Right renal pelvis (tissue), 4 donors: ENCODE results near the gene FAM227B. TPM values are rescaled to one million over a fixed set of nuclear protein-coding genes. Genes with fewer than 3 reads are reported as not detected.
"Not testable (repeated sequence)": the region's sequence is repeated elsewhere in the genome, so short reads cannot be mapped to it uniquely, and the experiment has no call there.

Experiments
- DNase-seq, 4 donors: peaks; one replicate each; pipeline ENCODE4 v3.0.0-alpha.2; 2013; ENCODE audit warnings: low read depth in 4 of 4, low spot score in 3 of 4, missing footprints in 1 of 4
- polyA plus RNA-seq, 4 donors: library from polyadenylated mRNA; unstranded; fragments of 120-200 nt; gene quantifications; one replicate each; pipeline ENCODE4 v1.2.1, GENCODE V29; 2013; ENCODE audit not compliant: insufficient read length in 4 of 4

FAM227B gene
- 10 to 100 TPM; 14.0 to 22.3 (median 18.9) TPM for polyA plus RNA-seq

GRCh38 chr15:49620658-49621368 is at the start of gene FAM227B, which contains the start of gene DTWD1:
FAM227B (minus strand) TSS chr15:49620818; CDS start chr15:49615171, 5,647 bp downstream.
DTWD1 (plus strand) TSS chr15:49621048; CDS start chr15:49625168, 4,120 bp downstream.
- DNase-seq, result peak; percentile 91 to 96 (median 94)

- no peak for DNase-seq
Observed at GRCh38 chr15:49669288-49669687, 48.7 kb upstream of the FAM227B start.

GRCh38 chr15:49666486-49666885 is 45.9 kb upstream of the FAM227B start:
- not testable (repeated sequence) for DNase-seq

- DNase-seq, result no peak
Observed at GRCh38 chr15:49664716-49665115, 44.1 kb upstream of the FAM227B start.

- DNase-seq, result no peak
Observed at GRCh38 chr15:49656734-49657133, 36.1 kb upstream of the FAM227B start.

- DNase-seq, result no peak
Observed at GRCh38 chr15:49652922-49653321, 32.3 kb upstream of the FAM227B start.

GRCh38 chr15:49650676-49651075 is 30.1 kb upstream of the FAM227B start:
- no peak for DNase-seq

GRCh38 chr15:49649987-49650386 is 29.4 kb upstream of the FAM227B start:
- no peak for DNase-seq

GRCh38 chr15:49646891-49647290 is 26.3 kb upstream of the FAM227B start:
- DNase-seq, result no peak

GRCh38 chr15:49645941-49646340 is 25.3 kb upstream of the FAM227B start:
- peak; percentile 36 to 57 (median 43) for DNase-seq

GRCh38 chr15:49645277-49645676 is 24.7 kb upstream of the FAM227B start:
- no peak for DNase-seq

GRCh38 chr15:49644364-49644794 is 23.8 kb upstream of the FAM227B start:
- no peak for DNase-seq

GRCh38 chr15:49637857-49638256 is 17.2 kb upstream of the FAM227B start:
- DNase-seq, result no peak

- DNase-seq, result no peak
Observed at GRCh38 chr15:49628379-49628778, 7.8 kb upstream of the FAM227B start.

GRCh38 chr15:49627407-49627877 is 6.8 kb upstream of the FAM227B start:
- DNase-seq, result no peak

GRCh38 chr15:49625460-49626036 is 4.9 kb upstream of the FAM227B start:
- no peak for DNase-seq

- no peak for DNase-seq
Observed at GRCh38 chr15:49624056-49624455, 3.4 kb upstream of the FAM227B start.

GRCh38 chr15:49622561-49622960 is 1.9 kb upstream of the FAM227B start:
- no peak for DNase-seq

GRCh38 chr15:49621887-49622286 is 1.3 kb upstream of the FAM227B start:
- no peak for DNase-seq

- DNase-seq, result peak in 1 of 4 donors; percentile 26
Observed at GRCh38 chr15:49621401-49621811, 788 bp upstream of the FAM227B start.

- DNase-seq, result peak in 1 of 4 donors; percentile 30
Observed at GRCh38 chr15:49620199-49620598, 419 bp downstream of the FAM227B start.

- no peak for DNase-seq
Observed at GRCh38 chr15:49619226-49619625, 1.4 kb downstream of the FAM227B start.
